AG04450 (cell line): Measurements from ENCODE around the gene RSAD1. TPM values are rescaled to one million over a fixed set of nuclear protein-coding genes. Genes with fewer than 3 reads are reported as not detected.

Experiments used
- CTCF ChIA-PET: fragments of 300-600, 350-600 bp; formaldehyde crosslinking; extraction: SDS; loops from one replicate; lab custom pipeline; 2022; ENCODE audit warnings: antibody characterized with exemption, inconsistent platforms; lab: Charles Lee
- POLR2A ChIA-PET: fragments of 350-600 bp; formaldehyde crosslinking; extraction: SDS; loops from one replicate; lab custom pipeline; 2021; ENCODE audit warnings: antibody characterized with exemption, inconsistent platforms; lab: Yijun Ruan, JAX
- DNase-seq: peaks from one replicate; pipeline ENCODE4 v3.0.0-alpha.2; 2011; ENCODE audit warnings: low read depth, low spot score
- H3K27ac ChIP-seq: one replicate; pipeline ENCODE4 v1.5.1; 2012; ENCODE audit warnings: low read depth, low read length, control low read depth
- H3K27me3 ChIP-seq: one replicate; pipeline ENCODE4 v1.6.0; 2012; ENCODE audit warnings: low read length; ENCODE audit not compliant: control insufficient read depth, insufficient read depth
- H3K4me3 ChIP-seq: 2 replicates; pipeline ENCODE4 v1.5.1; 2011; ENCODE audit warnings: mild to moderate bottlenecking, low read depth, low read length, control low read depth
- H3K9me3 ChIP-seq: 2 replicates; pipeline ENCODE4 v1.5.1; 2012; ENCODE audit warnings: low read length; ENCODE audit not compliant: control insufficient read depth, insufficient read depth
- polyA plus RNA-seq: library from polyadenylated mRNA; depleted of rRNA; stranded (reverse); fragments of >200 nt; gene quantifications from 2 replicates; pipeline ENCODE4 v1.2.3, GENCODE V29; 2011
- TF ChIP-seq, protein P1 (sequence below): IDR thresholded peaks from 2 replicates; pipeline ENCODE4 v1.5.1; 2011; ENCODE audit warnings: low read depth, low read length, control low read depth, inconsistent platforms

Gene RSAD1
- polyA plus RNA-seq, 1 experiment = 15.5 TPM

DNA sequence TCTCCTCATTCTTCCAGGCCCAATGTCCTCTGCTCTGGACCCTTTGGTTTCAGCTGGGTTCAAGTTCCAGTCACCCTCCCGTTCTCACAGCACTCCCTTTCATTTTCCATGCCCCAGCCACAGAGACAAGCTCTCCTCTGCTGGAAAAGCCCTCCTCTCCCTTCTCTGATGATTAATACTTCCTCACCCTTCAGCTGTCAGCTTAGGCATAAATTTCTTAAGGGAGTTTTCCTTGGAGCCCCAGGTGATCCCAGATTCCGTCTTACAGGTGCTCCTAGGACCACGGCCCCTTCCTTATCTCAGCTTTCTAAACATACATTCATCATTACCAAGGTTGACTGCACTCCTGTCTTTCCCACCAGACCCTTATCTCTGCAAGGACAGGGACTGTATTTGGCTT is 20.4 kb upstream of the RSAD1 start:
- Histone ChIP-seq H3K9me3 (no peaks in the 10 kb centered on the region), H3K4me3 (no peak overlapping the region), H3K27ac (no peak overlapping the region), H3K27me3 (no peaks in the 10 kb centered on the region)
- no peak for DNase-seq
- TF ChIP-seq, protein P1, sequence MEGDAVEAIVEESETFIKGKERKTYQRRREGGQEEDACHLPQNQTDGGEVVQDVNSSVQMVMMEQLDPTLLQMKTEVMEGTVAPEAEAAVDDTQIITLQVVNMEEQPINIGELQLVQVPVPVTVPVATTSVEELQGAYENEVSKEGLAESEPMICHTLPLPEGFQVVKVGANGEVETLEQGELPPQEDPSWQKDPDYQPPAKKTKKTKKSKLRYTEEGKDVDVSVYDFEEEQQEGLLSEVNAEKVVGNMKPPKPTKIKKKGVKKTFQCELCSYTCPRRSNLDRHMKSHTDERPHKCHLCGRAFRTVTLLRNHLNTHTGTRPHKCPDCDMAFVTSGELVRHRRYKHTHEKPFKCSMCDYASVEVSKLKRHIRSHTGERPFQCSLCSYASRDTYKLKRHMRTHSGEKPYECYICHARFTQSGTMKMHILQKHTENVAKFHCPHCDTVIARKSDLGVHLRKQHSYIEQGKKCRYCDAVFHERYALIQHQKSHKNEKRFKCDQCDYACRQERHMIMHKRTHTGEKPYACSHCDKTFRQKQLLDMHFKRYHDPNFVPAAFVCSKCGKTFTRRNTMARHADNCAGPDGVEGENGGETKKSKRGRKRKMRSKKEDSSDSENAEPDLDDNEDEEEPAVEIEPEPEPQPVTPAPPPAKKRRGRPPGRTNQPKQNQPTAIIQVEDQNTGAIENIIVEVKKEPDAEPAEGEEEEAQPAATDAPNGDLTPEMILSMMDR = no peak
- CTCF ChIA-PET = interaction anchor here (0.6 to 1.4 kb wide), 4 partner anchors 20 to 96 kb away, joined by 3 to 6 read pairs (median 4); partner anchors contain the start of gene RSAD1
- POLR2A ChIA-PET = no interaction called here

DNA sequence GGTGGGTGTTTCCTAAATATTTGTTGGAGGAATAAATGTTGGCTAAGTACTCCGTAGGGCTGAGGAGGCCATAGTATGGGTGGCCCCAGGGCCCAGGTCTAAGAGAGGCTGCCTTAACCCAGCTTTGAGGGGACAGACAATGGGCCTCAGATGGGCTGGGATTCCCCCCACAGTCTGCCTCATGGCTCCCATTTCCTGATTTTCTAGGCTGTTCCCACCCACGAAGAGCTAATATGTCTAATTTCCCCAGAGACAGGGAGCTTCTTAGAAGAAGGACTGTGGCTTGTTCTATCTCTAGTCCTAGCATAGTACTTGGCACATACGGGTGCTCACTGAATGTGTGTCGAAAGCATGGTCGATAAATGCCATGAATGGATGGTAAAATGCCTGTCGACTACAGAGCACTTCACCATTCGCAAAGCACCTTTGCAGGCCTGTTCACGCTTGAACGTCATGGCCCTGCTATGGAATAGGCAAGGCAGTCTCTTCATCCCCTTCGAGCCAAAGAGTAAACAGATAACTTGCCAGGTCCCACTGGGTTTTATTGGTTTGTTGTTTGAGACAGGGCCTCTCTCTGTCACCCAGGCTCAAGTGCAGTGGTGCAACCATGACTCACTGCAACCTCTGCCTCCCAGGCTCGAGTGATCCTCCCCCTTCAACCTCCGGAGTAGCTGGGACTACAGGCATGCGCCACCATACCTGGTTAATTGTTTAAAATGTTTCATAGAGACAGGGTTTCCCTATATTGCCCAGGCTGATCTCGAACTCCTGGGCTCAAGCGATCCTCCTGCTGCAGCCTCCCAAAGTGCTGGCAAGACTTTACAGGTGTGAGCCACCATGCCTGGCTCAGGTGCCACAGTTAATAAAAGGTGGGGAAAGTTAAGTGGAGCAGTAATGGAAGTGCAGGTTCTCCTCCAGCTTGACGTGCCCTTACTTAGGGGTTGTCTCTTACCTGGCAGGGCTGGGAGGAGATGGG is 19.7 kb upstream of the RSAD1 start:
- TF ChIP-seq, protein P1 = no peak
- no peak overlapping the region for H3K4me3 ChIP-seq
- H3K27me3 ChIP-seq = no peaks in the 10 kb centered on the region
- ChIA-PET POLR2A (interaction anchor here (0.6 kb wide), 1 partner anchor 1178 kb away, joined by 6 read pairs; no protein-coding TSS in a partner anchor), CTCF (interaction anchor here (0.8 to 1.4 kb wide), 3 partner anchors 20 to 97 kb away, joined by 3 to 4 read pairs (median 4); partner anchors contain the start of gene RSAD1)
- DNase-seq = no peak
- H3K27ac ChIP-seq = no peak overlapping the region
- H3K9me3 ChIP-seq = no peaks in the 10 kb centered on the region

DNA sequence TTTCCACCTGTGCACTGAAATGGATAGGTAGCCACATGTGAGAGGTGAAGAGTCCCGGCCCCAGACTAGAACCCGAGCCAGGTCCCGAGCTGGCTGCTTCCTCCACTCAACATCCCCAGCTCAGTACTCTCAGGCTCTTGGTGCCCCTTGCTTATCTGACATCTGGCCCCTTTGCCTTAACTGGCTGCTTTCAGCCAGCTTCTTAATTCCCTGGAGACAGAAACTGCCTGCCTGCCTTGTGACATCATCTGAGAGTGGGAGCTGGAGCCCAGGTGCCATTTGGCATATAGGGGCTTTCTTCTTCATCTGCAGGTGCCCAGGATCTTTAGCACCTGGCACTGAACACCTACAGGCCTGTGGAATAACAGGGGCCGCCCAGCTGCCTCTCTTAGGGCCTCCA is 18.9 kb upstream of the RSAD1 start:
- no peaks in the 10 kb centered on the region for H3K27me3 ChIP-seq
- no peak overlapping the region for H3K27ac ChIP-seq
- no peaks in the 10 kb centered on the region for H3K9me3 ChIP-seq
- TF ChIP-seq, protein P1 = no peak
- ChIA-PET CTCF (no interaction called here), POLR2A (no interaction called here)
- no peak for DNase-seq
- H3K4me3 ChIP-seq = no peak overlapping the region

DNA sequence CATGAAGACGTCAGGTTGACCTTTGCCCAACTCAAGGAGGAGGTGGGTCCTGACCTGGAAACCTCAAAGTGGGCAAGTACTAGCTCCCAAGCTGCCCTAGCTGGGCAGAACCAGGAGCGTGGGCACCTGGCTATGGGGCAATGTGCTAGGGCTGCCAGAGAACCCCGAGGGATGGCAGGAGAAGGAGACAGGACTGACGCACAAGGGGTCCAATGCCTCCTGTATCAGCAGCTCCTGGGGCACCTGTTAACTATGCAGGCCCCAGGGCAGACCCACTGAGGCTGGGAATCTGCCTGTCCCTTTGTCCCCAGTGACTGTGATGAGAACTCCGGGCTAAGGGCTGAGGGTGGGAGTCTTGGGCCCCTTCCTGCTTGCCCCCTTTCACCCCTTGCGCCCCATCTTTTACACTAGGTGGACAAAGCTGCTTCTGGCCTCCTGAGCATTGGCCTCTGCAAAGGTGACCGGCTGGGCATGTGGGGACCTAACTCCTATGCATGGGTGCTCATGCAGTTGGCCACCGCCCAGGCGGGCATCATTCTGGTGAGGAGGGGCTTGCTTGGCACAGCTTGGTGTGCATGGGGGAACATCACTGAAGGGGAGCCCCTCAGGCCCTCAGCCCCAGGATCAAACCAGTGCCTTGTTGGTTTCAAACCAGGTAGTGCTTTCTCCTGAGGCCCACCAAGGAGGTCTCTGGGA is 17.7 kb upstream of the RSAD1 start:
- CTCF ChIA-PET = no interaction called here
- POLR2A ChIA-PET = no interaction called here
- no peak overlapping the region for H3K4me3 ChIP-seq
- TF ChIP-seq, protein P1 = no peak
- DNase-seq = no peak
- H3K27me3 ChIP-seq = no peaks in the 10 kb centered on the region
- H3K27ac ChIP-seq = no peak overlapping the region
- H3K9me3 ChIP-seq = no peaks in the 10 kb centered on the region
